GM21526 (cell line): ENCODE measurements around the gene EPHA7.
A peak's percentile ranks its signal among the peaks of the same experiment; 100 is the strongest.

Experiments
- ATAC-seq: cut with Tn5 transposase; IDR thresholded peaks from one replicate; pipeline ENCODE4 v1.9.1; 2021; ENCODE audit warnings: moderate library complexity; ENCODE audit not compliant: unreplicated experiment, low FRiP score

Gene EPHA7

GRCh38 chr6:93419304-93420162 is at the start of gene EPHA7:
Gene EPHA7, minus strand, starts transcription at chr6:93419559. Its CDS starts 218 bp downstream, at chr6:93419341.
- ATAC-seq, result peak; percentile 81

GRCh38 chr6:93468291-93468690 is 48.9 kb upstream of the EPHA7 start:
- no peak for ATAC-seq

- no peak for ATAC-seq
Measured at GRCh38 chr6:93454533-93454932, 35.2 kb upstream of the EPHA7 start.

- peak; percentile 84 for ATAC-seq
Measured at GRCh38 chr6:93453956-93454355, 34.6 kb upstream of the EPHA7 start.

GRCh38 chr6:93447874-93448273 is 28.5 kb upstream of the EPHA7 start:
- no peak for ATAC-seq

GRCh38 chr6:93437491-93437890 is 18.1 kb upstream of the EPHA7 start:
- no peak for ATAC-seq

- ATAC-seq, result no peak
Measured at GRCh38 chr6:93433592-93433991, 14.2 kb upstream of the EPHA7 start.

GRCh38 chr6:93424303-93425064 is 5.1 kb upstream of the EPHA7 start:
- ATAC-seq, result no peak

GRCh38 chr6:93423542-93423941 is 4.2 kb upstream of the EPHA7 start:
- ATAC-seq, result no peak

GRCh38 chr6:93420163-93420795 is 920 bp upstream of the EPHA7 start:
- no peak for ATAC-seq

- ATAC-seq, result no peak
Measured at GRCh38 chr6:93418408-93419303, 703 bp downstream of the EPHA7 start.

- no peak for ATAC-seq
Measured at GRCh38 chr6:93418033-93418407, 1.3 kb downstream of the EPHA7 start.

GRCh38 chr6:93417421-93418013 is 1.8 kb downstream of the EPHA7 start:
- no peak for ATAC-seq

GRCh38 chr6:93416571-93417420 is 2.6 kb downstream of the EPHA7 start:
- ATAC-seq, result no peak

- ATAC-seq, result no peak
Measured at GRCh38 chr6:93413190-93413589, 6.2 kb downstream of the EPHA7 start.

GRCh38 chr6:93412452-93412851 is 6.9 kb downstream of the EPHA7 start:
- no peak for ATAC-seq

GRCh38 chr6:93407186-93407585 is 12.2 kb downstream of the EPHA7 start:
- no peak for ATAC-seq

GRCh38 chr6:93403390-93403789 is 16.0 kb downstream of the EPHA7 start:
- ATAC-seq, result no peak

GRCh38 chr6:93398723-93399122 is 20.6 kb downstream of the EPHA7 start:
- ATAC-seq, result no peak
